K562 (cell line): Measurements from ENCODE around the gene FMN1.

Experiments
- AFF4 ChIP-seq: sonication (generic); formaldehyde crosslinking; IDR thresholded peaks from 2 replicates; pipeline ENCODE4 v1.8.0; 2023; ENCODE audit warnings: mild to moderate bottlenecking, missing genetic modification reagents
- DPF2 ChIP-seq: fragments of 450-650 bp; IDR thresholded peaks from 2 replicates; pipeline ENCODE4 v1.6.1; 2016
- ESRRA ChIP-seq: fragments of 450-650 bp; IDR thresholded peaks from 2 replicates; pipeline ENCODE4 v1.6.1; 2014; ENCODE audit warnings: low read depth, mild to moderate bottlenecking, moderate library complexity, borderline replicate concordance
- FOXP1 ChIP-seq: sonication (generic); formaldehyde crosslinking; IDR thresholded peaks from 2 replicates; pipeline ENCODE4 v1.8.0; 2022; ENCODE audit warnings: mild to moderate bottlenecking, missing genetic modification reagents
- HDAC1 ChIP-seq, 2 experiments: fragments of 450-650 bp; IDR thresholded peaks; 2 replicates each; pipeline ENCODE4 v1.6.1; 2016 to 2017; ENCODE audit warnings: inconsistent platforms in 1 of 2, mild to moderate bottlenecking in 1 of 2, moderate library complexity in 1 of 2
- MED1 ChIP-seq: sonication (generic); formaldehyde crosslinking; IDR thresholded peaks from 2 replicates; pipeline ENCODE4 v1.8.1; 2023; ENCODE audit warnings: missing genetic modification reagents, borderline replicate concordance
- NRF1 ChIP-seq, 2 experiments: fragments of 450-650 bp; IDR thresholded peaks in 1 of 2; conservative IDR thresholded peaks in 1 of 2; 2 replicates each; pipeline ENCODE4 v1.6.1; 2014; ENCODE audit warnings: mild to moderate bottlenecking in 2 of 2
- SMARCC2 ChIP-seq: fragments of 450-650 bp; IDR thresholded peaks from 2 replicates; pipeline ENCODE4 v1.6.1; 2017; ENCODE audit warnings: antibody characterized with exemption, moderate library complexity, mild to moderate bottlenecking, low read depth
- ZBTB17 ChIP-seq: fragments of 450-650 bp; formaldehyde crosslinking; IDR thresholded peaks from 2 replicates; pipeline ENCODE4 v1.4.0; 2020; ENCODE audit warnings: mild to moderate bottlenecking
- ZNF121 ChIP-seq: sonication (generic); formaldehyde crosslinking; conservative IDR thresholded peaks from 2 replicates; pipeline ENCODE4 v1.8.0; 2022; ENCODE audit warnings: missing genetic modification reagents
- TF ChIP-seq, protein P1 (sequence below), 3 experiments: IDR thresholded peaks in 2 of 3; conservative IDR thresholded peaks in 1 of 3; 2 replicates each; pipeline ENCODE4 v1.5.1; 2011 to 2012; ENCODE audit warnings: low read length in 3 of 3, mild to moderate bottlenecking in 3 of 3, control low read depth in 2 of 3, improper control_type of control experiment in 1 of 3, inconsistent platforms in 1 of 3, low read depth in 1 of 3, mixed read lengths in 1 of 3, moderate library complexity in 1 of 3; ENCODE audit not compliant: insufficient read depth in 2 of 3
- TF ChIP-seq, protein P2 (sequence below): sonication (generic); formaldehyde crosslinking; IDR thresholded peaks from 2 replicates; pipeline ENCODE4 v1.8.1; 2023; ENCODE audit warnings: mild to moderate bottlenecking, missing genetic modification reagents

- no peak for TF ChIP-seq SMARCC2
- TF ChIP-seq, protein P1, sequence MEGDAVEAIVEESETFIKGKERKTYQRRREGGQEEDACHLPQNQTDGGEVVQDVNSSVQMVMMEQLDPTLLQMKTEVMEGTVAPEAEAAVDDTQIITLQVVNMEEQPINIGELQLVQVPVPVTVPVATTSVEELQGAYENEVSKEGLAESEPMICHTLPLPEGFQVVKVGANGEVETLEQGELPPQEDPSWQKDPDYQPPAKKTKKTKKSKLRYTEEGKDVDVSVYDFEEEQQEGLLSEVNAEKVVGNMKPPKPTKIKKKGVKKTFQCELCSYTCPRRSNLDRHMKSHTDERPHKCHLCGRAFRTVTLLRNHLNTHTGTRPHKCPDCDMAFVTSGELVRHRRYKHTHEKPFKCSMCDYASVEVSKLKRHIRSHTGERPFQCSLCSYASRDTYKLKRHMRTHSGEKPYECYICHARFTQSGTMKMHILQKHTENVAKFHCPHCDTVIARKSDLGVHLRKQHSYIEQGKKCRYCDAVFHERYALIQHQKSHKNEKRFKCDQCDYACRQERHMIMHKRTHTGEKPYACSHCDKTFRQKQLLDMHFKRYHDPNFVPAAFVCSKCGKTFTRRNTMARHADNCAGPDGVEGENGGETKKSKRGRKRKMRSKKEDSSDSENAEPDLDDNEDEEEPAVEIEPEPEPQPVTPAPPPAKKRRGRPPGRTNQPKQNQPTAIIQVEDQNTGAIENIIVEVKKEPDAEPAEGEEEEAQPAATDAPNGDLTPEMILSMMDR (IDR thresholded peaks at IDR 0.05 in 2 of 3, conservative IDR thresholded peaks at IDR 0.05 in 1 of 3; ENCODE audit: insufficient read depth in 2 of 3, low read depth in 1 of 3, low read length in 3 of 3) = no peak
- no peak for TF ChIP-seq FOXP1
- TF ChIP-seq ESRRA = no peak
- TF ChIP-seq DPF2 = no peak
- TF ChIP-seq ZBTB17 = no peak
- TF ChIP-seq MED1 (CRISPR knock-in tag) = no peak
- no peak for TF ChIP-seq NRF1 (conservative IDR thresholded peaks at IDR 0.05 in 1 of 2, IDR thresholded peaks at IDR 0.05 in 1 of 2)
- TF ChIP-seq HDAC1 (IDR thresholded peaks at IDR 0.05) = no peak
- no peak for TF ChIP-seq AFF4 (CRISPR knock-in tag)
- TF ChIP-seq, protein P2, sequence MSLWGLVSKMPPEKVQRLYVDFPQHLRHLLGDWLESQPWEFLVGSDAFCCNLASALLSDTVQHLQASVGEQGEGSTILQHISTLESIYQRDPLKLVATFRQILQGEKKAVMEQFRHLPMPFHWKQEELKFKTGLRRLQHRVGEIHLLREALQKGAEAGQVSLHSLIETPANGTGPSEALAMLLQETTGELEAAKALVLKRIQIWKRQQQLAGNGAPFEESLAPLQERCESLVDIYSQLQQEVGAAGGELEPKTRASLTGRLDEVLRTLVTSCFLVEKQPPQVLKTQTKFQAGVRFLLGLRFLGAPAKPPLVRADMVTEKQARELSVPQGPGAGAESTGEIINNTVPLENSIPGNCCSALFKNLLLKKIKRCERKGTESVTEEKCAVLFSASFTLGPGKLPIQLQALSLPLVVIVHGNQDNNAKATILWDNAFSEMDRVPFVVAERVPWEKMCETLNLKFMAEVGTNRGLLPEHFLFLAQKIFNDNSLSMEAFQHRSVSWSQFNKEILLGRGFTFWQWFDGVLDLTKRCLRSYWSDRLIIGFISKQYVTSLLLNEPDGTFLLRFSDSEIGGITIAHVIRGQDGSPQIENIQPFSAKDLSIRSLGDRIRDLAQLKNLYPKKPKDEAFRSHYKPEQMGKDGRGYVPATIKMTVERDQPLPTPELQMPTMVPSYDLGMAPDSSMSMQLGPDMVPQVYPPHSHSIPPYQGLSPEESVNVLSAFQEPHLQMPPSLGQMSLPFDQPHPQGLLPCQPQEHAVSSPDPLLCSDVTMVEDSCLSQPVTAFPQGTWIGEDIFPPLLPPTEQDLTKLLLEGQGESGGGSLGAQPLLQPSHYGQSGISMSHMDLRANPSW (CRISPR knock-in tag) = no peak
- no peak for TF ChIP-seq ZNF121 (CRISPR knock-in tag)
Measured at GRCh38 chr15:33034588-33034987, 159.9 kb downstream of the FMN1 start.
